ENCODE measurements around the gene AOPEP. TPM values are rescaled to one million over a fixed set of nuclear protein-coding genes. Genes with fewer than 3 reads are reported as not detected.

The AOPEP gene
- total RNA-seq, 1 donor from 2014 or later, result 22.1 TPM

DNA sequence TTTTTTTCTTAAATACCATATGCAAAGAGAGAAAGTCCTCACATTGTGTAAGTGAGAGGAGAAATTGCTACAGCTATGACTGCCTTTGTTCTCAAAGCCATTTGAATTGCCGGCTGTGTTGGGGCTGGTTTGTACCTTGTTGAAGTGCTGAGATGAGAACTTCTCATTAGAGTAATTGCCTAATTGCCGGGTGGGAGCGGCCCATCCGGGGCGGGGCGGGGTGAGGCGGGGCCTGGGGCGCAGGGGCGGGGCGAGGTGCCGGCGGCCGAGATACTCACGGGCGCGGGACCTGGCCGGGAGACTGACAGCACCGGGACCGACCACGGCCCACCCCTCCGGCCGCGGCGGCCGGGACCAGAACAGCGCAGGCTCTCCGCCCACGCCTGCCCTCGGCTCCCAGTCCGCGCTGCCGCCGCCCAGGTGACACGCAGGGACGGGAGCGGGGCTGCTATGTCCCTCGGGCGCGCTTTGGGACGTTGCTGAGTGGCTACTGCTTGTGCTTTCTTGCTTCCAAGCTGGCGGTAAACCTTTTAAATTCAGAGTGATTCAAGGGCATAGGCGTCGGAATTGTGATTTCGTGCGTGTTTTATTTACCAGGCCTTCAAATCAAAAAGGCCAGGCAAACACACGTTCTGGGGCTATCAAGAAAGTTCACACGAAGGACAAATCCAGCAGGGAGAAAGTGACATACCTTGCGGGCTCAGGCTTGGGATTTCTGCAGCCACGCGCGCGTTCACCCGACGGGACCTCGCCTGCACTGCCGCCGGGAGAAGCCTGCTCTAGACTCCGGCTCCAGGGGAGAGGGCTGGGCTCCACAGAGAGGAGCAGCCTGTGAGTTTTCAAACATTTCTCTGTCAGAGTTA is 322.0 kb downstream of the AOPEP start:
- Mint-ChIP-seq H3K27ac (ENCODE audit: unreplicated experiment) (no peak overlapping the region), H3K4me3 (ENCODE audit: unreplicated experiment) (peak overlapping the region; percentile 84), H3K4me1 (ENCODE audit: unreplicated experiment) (peaks cover 12% of the 10 kb centered on the region), H3K36me3 (ENCODE audit: low read depth, unreplicated experiment) (no peaks in the 10 kb centered on the region), H3K27me3 (ENCODE audit: unreplicated experiment) (peaks cover 4% of the 10 kb centered on the region), H3K9me3 (ENCODE audit: unreplicated experiment) (no peaks in the 10 kb centered on the region)
- TF ChIP-seq, protein P1, sequence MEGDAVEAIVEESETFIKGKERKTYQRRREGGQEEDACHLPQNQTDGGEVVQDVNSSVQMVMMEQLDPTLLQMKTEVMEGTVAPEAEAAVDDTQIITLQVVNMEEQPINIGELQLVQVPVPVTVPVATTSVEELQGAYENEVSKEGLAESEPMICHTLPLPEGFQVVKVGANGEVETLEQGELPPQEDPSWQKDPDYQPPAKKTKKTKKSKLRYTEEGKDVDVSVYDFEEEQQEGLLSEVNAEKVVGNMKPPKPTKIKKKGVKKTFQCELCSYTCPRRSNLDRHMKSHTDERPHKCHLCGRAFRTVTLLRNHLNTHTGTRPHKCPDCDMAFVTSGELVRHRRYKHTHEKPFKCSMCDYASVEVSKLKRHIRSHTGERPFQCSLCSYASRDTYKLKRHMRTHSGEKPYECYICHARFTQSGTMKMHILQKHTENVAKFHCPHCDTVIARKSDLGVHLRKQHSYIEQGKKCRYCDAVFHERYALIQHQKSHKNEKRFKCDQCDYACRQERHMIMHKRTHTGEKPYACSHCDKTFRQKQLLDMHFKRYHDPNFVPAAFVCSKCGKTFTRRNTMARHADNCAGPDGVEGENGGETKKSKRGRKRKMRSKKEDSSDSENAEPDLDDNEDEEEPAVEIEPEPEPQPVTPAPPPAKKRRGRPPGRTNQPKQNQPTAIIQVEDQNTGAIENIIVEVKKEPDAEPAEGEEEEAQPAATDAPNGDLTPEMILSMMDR (IDR thresholded peaks at IDR 0.05; ENCODE audit: unreplicated experiment), result no peak
- peak; percentile 59 for DNase-seq (ENCODE audit: low spot score)

DNA sequence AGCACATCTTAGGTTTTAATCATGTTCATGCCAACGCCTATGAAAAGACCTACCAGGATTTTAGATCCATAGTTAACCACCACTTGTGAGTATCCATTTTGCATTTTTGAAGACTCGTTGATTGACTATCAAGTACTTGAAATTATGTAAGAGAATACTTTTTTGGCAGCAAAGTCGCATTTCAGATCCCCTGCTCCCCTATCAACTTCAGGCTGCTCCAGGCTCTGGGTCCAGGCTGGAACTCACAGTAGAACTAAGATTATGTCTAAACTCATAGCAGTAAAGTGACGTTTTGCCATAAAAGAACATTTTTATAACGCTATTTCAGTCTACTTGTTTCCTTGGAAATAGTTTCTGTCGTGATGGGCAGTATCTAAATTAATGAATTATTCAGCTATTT is 323.3 kb downstream of the AOPEP start:
- Mint-ChIP-seq H3K4me1 (ENCODE audit: unreplicated experiment) (peaks cover 7% of the 10 kb centered on the region), H3K27me3 (ENCODE audit: unreplicated experiment) (peaks cover 4% of the 10 kb centered on the region), H3K9me3 (ENCODE audit: unreplicated experiment) (no peaks in the 10 kb centered on the region), H3K36me3 (ENCODE audit: low read depth, unreplicated experiment) (no peaks in the 10 kb centered on the region), H3K27ac (ENCODE audit: unreplicated experiment) (no peak overlapping the region), H3K4me3 (ENCODE audit: unreplicated experiment) (no peak overlapping the region)
- TF ChIP-seq, protein P1 (IDR thresholded peaks at IDR 0.05; ENCODE audit: unreplicated experiment), result no peak
- DNase-seq (ENCODE audit: low spot score), result no peak

DNA sequence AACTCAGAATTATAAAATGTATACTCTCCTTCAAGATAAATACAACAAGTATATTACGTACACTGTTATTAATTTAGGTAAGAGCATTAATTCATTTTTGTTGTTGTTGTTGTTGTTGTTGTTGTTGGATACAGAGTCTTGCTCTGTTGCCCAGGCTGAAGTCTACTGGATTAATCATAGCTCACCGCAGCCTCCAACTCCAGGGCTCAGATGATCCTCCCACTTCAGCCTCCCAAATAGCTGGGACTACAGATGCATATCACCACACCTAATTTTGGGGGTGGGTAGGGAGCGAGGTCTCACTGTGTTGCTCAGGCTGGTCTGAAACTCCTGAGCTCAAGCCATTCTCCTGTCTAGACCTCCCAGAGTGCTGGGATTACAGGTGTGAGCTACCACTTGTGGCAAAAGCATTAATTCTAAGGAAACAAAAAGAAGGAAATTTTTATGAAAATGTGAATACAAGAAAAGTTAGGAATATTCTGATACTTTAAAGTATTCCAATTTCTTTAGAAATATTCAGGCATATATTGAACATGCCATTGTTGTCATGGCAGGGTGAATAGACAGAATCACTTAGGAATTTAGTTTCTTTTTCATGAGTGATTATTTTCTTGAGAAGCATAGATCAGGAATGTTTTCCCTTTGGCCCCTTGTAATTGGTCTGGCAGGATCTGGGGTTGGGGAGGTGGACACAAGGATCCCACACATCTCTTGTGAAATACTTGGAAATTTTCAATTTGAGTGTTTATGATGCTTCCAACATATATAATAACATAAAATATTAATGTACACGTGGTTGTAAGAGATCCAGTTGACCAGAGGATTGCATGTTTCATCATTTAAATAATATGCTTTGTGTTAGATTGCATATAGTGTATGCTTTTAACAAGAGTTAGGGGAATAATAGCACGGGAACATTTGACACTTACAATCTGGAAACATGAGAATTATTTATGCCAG is 327.4 kb downstream of the AOPEP start:
- TF ChIP-seq, protein P1 (IDR thresholded peaks at IDR 0.05; ENCODE audit: unreplicated experiment), result no peak
- H3K27me3 Mint-ChIP-seq (ENCODE audit: unreplicated experiment), result peaks cover 1% of the 10 kb centered on the region
- H3K36me3 Mint-ChIP-seq (ENCODE audit: low read depth, unreplicated experiment), result no peaks in the 10 kb centered on the region
- no peaks in the 10 kb centered on the region for H3K9me3 Mint-ChIP-seq (ENCODE audit: unreplicated experiment)
- no peak overlapping the region for H3K27ac Mint-ChIP-seq (ENCODE audit: unreplicated experiment)
- H3K4me3 Mint-ChIP-seq (ENCODE audit: unreplicated experiment), result no peak overlapping the region
- DNase-seq (ENCODE audit: low spot score), result no peak
- peaks cover 20% of the 10 kb centered on the region for H3K4me1 Mint-ChIP-seq (ENCODE audit: unreplicated experiment)

DNA sequence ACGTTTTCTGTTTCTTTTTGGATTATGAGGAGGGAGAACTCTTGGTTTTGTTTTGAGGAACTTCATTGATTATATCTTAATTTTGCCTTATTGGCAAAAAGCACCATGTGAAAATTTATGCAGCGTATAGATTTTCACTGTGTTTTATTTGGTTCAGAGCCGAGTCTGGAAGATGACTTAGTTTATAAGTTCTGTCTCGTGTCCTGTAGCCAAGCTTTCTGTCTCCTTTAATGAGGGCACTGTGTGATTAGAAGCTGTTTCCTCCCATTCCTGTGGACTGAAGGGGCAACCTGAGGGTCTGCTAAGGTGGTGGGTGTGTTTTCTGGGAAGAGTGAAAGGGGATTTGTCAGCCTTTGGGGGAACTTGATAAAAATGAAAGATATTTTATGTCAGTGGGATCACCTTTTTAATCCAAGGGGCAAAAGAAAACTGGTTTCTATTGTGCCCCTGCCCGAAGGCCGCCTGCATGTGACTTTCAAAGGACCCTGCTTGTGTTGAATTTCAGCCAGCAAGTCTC is 328.9 kb downstream of the AOPEP start:
- Mint-ChIP-seq H3K27ac (ENCODE audit: unreplicated experiment) (peak overlapping the region; percentile 77), H3K4me3 (ENCODE audit: unreplicated experiment) (no peak overlapping the region), H3K4me1 (ENCODE audit: unreplicated experiment) (peaks cover 18% of the 10 kb centered on the region), H3K27me3 (ENCODE audit: unreplicated experiment) (peaks cover 1% of the 10 kb centered on the region), H3K36me3 (ENCODE audit: low read depth, unreplicated experiment) (no peaks in the 10 kb centered on the region), H3K9me3 (ENCODE audit: unreplicated experiment) (no peaks in the 10 kb centered on the region)
- TF ChIP-seq, protein P1 (IDR thresholded peaks at IDR 0.05; ENCODE audit: unreplicated experiment), result no peak
- DNase-seq (ENCODE audit: low spot score), result no peak
